Bronchial epithelial cell (primary cell): ENCODE measurements around the gene EGR1. TPM values are rescaled to one million over a fixed set of nuclear protein-coding genes. Genes with fewer than 3 reads are reported as not detected.

ENCODE experiments used
- DNase-seq: peaks from one replicate; pipeline ENCODE4 v3.0.0-alpha.2; 2010; ENCODE audit warnings: low read depth
- FAIRE-seq: peaks from 2 replicates; lab custom pipeline; 2011; peaks lifted over from hg19 to GRCh38; lab: Jason Lieb, UNC
- H3K27me3 ChIP-seq: 2 replicates; pipeline ENCODE4 v1.5.1; 2011; ENCODE audit warnings: low read length; ENCODE audit not compliant: control insufficient read depth, insufficient read depth
- H3K36me3 ChIP-seq: 2 replicates; pipeline ENCODE4 v1.5.1; 2011; ENCODE audit warnings: low read length; ENCODE audit not compliant: control insufficient read depth, insufficient read depth
- H3K4me3 ChIP-seq: 2 replicates; pipeline ENCODE4 v1.5.1; 2011; ENCODE audit warnings: mild to moderate bottlenecking, low read depth, low read length, control low read depth
- total RNA-seq: library from RNA; depleted of rRNA; stranded (reverse); fragments of >200 nt; gene quantifications from 2 replicates; pipeline ENCODE4 v1.2.1, GENCODE V29; 2014
- TF ChIP-seq, protein P1 (sequence below): IDR thresholded peaks from 2 replicates; pipeline ENCODE4 v1.5.1; 2011; ENCODE audit warnings: mild to moderate bottlenecking, moderate library complexity, low read length, control low read depth, inconsistent platforms; ENCODE audit not compliant: insufficient read depth, severe bottlenecking

Gene EGR1
- total RNA-seq, 1 donor from 2014 or later: 9.0 TPM

- no peaks in the 10 kb centered on the region for H3K36me3 ChIP-seq
- DNase-seq: no peak
- H3K27me3 ChIP-seq: no peaks in the 10 kb centered on the region
- FAIRE-seq: no peak
- TF ChIP-seq, protein P1, sequence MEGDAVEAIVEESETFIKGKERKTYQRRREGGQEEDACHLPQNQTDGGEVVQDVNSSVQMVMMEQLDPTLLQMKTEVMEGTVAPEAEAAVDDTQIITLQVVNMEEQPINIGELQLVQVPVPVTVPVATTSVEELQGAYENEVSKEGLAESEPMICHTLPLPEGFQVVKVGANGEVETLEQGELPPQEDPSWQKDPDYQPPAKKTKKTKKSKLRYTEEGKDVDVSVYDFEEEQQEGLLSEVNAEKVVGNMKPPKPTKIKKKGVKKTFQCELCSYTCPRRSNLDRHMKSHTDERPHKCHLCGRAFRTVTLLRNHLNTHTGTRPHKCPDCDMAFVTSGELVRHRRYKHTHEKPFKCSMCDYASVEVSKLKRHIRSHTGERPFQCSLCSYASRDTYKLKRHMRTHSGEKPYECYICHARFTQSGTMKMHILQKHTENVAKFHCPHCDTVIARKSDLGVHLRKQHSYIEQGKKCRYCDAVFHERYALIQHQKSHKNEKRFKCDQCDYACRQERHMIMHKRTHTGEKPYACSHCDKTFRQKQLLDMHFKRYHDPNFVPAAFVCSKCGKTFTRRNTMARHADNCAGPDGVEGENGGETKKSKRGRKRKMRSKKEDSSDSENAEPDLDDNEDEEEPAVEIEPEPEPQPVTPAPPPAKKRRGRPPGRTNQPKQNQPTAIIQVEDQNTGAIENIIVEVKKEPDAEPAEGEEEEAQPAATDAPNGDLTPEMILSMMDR: no peak
- no peak overlapping the region for H3K4me3 ChIP-seq
Observed at GRCh38 chr5:138489683-138490061, 24.4 kb downstream of the EGR1 start.

DNA sequence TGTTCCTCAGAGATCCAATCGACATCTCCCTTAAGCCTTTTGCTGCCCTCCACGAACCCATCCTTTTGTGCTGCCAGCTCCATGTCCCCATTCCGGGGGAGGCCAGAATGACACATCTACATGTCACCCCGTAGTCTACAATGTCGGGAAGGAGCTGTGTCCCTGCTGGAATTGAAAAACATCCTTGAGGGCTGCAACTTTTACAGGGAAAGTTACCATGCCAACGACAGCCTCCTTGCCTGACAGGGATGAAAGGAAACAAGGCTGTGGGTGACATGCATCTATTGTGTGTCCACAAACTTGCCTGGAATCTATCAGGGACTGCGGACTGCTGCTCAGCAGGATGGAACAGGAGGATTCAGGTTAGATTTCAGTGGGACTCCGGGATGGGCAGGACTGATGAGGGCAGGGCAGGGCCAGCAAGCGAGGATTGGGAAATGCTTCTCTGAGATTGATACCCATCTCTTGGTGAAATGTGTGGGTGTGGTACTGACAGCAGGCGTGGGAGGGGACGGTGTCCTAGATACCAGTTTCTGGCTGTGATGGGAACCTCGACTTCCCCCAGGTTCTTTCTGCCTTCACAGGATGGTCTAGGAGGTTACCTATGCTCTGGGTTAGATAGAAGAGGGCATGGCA, 25.5 kb downstream of the EGR1 start:
- DNase-seq (no peak), FAIRE-seq (no peak)
- H3K27me3 ChIP-seq: no peaks in the 10 kb centered on the region
- TF ChIP-seq, protein P1: no peak
- H3K36me3 ChIP-seq: no peaks in the 10 kb centered on the region
- H3K4me3 ChIP-seq: peak overlapping the region; percentile 51

GRCh38 chr5:138491284-138491648, 26.0 kb downstream of the EGR1 start:
- TF ChIP-seq, protein P1: no peak
- peak overlapping the region; percentile 51 for H3K4me3 ChIP-seq
- FAIRE-seq: no peak
- H3K36me3 ChIP-seq: no peaks in the 10 kb centered on the region
- no peaks in the 10 kb centered on the region for H3K27me3 ChIP-seq
- no peak for DNase-seq

- no peaks in the 10 kb centered on the region for H3K36me3 ChIP-seq
- DNase-seq (peak; percentile 76), FAIRE-seq (no peak)
- peak overlapping the region; percentile 54 for H3K4me3 ChIP-seq
- TF ChIP-seq, protein P1: no peak
- no peaks in the 10 kb centered on the region for H3K27me3 ChIP-seq
Observed at GRCh38 chr5:138491669-138492559, 26.6 kb downstream of the EGR1 start.

DNA sequence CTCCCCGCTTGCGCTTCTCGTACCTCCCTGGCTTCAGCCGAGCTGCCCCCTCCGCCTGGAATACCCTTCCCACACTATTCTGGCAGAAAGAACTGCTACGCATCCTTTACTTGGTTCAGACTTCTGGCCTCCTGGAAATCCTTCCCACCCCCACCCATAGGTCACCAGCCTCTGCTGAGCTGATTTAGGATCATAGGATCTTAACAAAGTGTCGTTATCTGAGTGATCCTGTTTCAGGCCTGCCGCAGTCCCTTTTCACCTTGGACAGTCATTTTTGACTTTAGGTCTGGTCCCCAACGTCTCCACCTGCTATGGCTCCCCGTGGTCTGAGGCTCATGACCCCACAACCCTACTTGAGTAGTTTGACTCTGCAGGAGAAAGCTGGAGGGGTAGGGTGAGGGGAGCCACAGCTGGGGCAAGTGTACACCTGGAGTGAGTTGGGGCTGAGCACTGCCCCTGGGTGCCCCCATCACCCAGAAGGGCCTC, 27.3 kb downstream of the EGR1 start:
- FAIRE-seq: no peak
- DNase-seq: no peak
- H3K36me3 ChIP-seq: no peaks in the 10 kb centered on the region
- no peaks in the 10 kb centered on the region for H3K27me3 ChIP-seq
- TF ChIP-seq, protein P1: no peak
- H3K4me3 ChIP-seq: peak overlapping the region; percentile 54
